Fibroblast of skin of right quadriceps (primary cell): ENCODE results near the gene CD80.
A peak's percentile ranks its signal among the peaks of the same experiment; 100 is the strongest.

Experiments
- DNase-seq: peaks from one replicate; pipeline ENCODE4 v3.0.0-alpha.2; 2013

The CD80 gene

GRCh38 chr3:119542168-119542767, 17.1 kb downstream of the CD80 start:
- DNase-seq = no peak

DNA sequence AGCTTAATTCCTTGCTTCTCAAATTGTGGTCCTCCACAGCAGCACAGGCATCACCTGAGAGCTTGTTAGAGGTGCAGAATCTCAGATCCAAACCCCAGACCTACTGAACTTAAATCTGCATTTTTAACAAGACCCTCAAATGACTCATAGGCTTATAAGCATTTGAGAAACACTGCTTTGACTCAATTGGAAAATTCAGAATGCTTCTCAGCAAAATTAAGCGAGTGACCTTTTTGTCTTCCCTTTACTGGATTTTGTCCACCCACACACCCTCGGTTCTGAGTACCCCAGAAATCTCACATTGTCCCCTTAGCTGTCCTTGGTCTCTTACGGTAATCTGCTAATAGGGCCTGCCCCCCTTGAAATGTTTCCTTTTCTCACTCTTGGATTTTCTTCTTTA, 17.9 kb downstream of the CD80 start:
- DNase-seq = no peak

GRCh38 chr3:119538772-119539171, 20.6 kb downstream of the CD80 start:
- no peak for DNase-seq

DNA sequence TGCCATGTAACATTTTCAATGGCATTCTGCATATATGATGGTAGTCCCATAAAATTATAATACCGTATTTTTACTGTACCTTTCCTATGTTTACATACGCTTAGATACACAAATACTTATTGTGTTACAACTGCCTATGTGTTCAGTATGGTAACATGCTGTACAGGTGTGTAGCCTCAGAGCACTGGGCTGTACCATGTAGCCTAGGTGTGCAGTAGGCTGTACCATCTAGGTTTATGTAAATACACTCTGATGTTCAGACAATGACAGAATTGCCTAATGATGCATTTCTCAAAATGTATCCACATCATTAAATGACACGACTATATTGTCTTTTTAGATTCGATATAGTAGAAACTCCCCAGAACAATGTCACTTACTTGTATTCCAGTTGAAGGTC, 22.7 kb downstream of the CD80 start:
- no peak for DNase-seq

- DNase-seq = no peak
These were observed 25.1 kb downstream of the CD80 start for GRCh38 chr3:119534296-119534695.

GRCh38 chr3:119531151-119531550, 28.3 kb downstream of the CD80 start:
- DNase-seq = no peak

DNA sequence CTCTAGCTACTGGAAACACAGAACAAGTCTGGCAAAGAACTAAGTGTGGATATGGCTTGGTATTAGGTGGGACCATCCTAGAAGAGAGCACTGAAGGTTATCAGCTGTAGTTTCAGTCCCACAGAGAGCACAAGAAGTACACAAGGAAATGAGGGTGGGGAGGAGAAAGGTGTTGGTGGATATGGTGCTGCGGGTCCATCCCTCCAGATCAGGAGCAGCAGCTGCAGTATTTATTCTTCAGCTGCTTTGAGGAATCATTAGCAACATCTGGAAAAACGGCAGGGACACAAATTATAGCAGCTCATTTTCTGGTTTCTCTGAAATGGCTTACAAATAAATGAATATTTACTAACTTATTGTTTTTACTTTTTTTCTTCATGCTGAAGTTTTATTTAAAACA, 29.0 kb downstream of the CD80 start:
- DNase-seq = no peak

GRCh38 chr3:119529883-119530282, 29.5 kb downstream of the CD80 start:
- DNase-seq = peak; percentile 69

GRCh38 chr3:119527714-119528113, 31.7 kb downstream of the CD80 start:
- DNase-seq = no peak

DNA sequence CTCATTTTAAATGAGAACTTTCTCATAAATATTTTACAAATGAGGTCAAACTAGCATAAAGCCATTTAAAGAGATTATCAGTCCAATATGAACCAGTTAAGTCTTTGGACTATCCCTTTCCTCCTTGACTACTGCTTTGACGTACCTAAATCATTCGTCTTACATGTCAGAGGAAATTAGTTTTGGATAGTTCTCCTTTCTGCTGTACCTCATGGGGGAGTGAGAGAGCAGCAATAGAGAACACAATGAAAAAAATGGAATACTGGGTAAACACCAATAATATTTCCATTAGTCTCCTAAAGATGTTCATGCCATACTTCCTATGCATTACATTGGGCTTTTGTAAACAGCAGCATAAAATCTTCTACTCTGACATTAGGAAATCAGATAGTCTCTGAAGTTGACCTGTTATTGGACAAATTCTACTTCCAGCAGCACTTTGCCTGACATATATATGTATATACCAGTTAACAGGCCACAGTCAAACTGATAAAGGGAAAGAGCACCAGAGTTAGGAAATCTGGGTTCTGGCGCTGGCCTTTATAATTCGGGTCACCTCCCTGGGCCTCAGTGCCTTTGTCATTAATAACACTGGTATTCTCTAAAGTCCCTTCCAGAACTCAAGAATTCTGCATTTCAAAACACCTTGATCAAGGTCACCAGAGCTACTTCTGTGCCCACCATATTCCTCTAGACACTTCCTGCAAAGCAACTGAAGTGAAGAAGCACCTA, 34.3 kb downstream of the CD80 start:
- peak; percentile 13 for DNase-seq

GRCh38 chr3:119518026-119518425, 41.4 kb downstream of the CD80 start:
- no peak for DNase-seq

GRCh38 chr3:119517112-119517511, 42.3 kb downstream of the CD80 start:
- DNase-seq = no peak

- DNase-seq = no peak
These were observed 44.8 kb downstream of the CD80 start for GRCh38 chr3:119514637-119515036.

DNA sequence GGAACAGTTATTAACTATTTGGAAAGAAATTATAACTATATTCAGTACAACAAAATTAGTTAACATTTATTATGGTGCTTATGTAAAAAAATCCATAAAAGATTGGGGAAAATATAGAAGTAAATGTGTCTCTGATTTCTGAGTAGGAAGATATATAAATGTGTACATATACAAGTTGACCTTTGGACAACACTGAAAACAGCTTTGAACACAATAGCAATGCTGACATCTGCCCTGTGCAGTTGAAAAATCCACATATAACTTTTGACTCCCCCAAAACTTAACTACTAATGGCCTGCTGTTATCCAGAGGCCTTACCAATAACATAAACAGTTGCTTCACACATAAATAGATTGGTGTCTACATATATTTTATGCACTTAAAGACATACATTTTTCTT, 48.7 kb downstream of the CD80 start:
- no peak for DNase-seq

GRCh38 chr3:119508172-119508845, 51.1 kb downstream of the CD80 start:
- no peak for DNase-seq

GRCh38 chr3:119507404-119507803, 52.0 kb downstream of the CD80 start:
- no peak for DNase-seq

DNA sequence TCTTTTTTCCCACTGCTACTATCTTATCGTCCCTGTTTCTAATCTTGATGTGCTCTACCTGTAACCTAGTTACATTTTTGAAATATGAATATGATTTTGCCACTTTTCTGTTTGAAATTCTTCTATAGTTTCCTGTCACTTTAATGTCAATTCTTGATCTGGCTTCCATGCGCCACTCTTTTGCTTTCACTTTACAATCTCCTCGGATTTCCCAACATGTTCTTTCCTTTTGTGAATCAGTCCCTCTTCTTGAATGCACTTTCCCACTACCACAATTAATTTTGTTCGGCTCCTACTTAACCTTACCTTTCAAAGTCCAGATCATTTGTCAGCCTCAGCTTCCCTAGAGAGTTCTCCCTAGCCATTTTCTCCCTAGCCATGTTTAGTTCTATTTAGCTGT, 52.8 kb downstream of the CD80 start:
- DNase-seq = no peak

DNA sequence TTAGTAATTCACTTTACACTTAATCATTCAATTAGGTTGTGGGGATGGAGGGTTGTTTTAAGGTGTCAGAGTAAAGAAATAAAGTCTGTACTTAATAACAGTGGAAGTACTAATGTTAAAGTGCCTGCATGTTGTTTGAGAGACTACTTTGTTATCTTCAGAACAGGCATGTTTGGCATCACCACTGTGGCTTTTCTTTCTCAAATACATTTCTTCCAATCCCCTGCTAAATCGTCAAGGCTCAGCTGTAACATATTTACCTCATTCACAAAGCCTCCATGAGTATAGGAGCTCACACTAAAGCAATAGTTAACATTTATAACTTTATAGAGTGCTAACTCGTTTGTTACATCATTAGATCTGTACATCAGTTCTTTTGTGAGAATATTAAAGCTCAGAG, 58.5 kb downstream of the CD80 start:
- no peak for DNase-seq

DNA sequence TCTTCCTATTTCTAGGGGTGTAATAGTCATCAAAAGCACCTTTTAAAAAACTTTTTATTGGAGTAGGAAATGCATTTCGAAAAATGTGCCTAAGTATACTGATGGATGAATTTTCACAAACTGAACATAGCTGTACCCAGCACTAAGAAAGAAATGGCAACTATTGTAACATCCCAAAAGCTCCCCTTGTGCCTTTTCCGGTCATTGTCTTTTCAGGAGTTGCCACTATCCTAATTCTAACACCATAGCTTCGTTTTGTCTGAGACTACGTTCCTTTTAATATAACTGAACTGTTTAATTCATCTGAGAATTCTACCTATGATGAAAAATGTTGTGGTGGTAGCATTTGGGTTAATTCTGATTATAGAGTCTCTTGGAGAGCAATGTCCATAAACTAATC, 59.1 kb downstream of the CD80 start:
- no peak for DNase-seq

DNA sequence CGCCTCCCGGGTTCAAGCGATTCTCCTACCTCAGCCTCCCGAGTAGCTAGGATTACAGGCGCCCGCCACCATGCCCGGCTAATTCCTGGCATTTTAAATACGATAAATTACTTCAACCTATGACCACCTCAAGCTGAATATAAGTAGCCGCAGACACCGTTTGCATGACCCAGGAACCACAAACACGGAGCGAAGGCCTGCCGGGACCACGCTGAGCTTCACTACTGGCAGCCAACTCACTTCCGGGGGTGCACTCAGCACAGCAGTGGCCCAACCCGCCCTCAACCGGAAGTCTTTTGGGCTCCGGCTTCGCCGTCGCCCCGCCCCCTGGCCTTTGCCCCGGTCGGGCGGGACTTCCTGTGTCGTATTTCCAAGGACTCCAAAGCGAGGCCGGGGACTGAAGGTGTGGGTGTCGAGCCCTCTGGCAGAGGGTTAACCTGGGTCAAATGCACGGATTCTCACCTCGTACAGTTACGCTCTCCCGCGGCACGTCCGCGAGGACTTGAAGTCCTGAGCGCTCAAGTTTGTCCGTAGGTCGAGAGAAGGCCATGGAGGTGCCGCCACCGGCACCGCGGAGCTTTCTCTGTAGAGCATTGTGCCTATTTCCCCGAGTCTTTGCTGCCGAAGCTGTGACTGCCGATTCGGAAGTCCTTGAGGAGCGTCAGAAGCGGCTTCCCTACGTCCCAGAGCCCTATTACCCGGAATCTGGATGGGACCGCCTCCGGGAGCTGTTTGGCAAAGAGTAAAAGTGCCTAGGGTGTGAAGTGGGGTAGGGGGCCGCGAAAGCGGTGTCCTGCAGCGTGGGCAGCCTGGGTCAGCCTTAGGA, 61.0 kb downstream of the CD80 start, which contains the start of gene TIMMDC1:
Gene TIMMDC1 (plus strand): TSS at position 362 of the 826 bp plus-strand sequence. CDS start 187 bp downstream, at position 549.
- peak; percentile 96 for DNase-seq

DNA sequence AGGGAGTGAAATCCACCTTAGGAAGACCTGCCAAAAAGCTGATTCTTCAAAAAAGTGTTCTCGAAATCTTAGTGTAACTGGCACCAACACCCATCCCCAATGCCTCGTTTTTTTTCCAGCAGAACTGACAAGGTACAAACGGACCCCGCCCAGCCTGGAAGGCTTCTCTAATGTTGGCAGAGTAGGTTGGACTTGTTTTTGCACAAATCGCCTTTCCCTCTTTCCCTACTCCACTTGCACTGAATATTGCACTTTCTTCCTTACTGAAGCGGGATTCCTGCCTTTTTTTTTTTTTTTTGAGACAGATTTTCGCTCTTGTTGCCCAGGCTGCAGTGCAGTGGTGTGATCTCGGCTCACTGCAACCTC, 61.6 kb downstream of the CD80 start:
- DNase-seq = peak; percentile 19

- DNase-seq = no peak
These were observed 64.8 kb downstream of the CD80 start for GRCh38 chr3:119494597-119494996.

DNA sequence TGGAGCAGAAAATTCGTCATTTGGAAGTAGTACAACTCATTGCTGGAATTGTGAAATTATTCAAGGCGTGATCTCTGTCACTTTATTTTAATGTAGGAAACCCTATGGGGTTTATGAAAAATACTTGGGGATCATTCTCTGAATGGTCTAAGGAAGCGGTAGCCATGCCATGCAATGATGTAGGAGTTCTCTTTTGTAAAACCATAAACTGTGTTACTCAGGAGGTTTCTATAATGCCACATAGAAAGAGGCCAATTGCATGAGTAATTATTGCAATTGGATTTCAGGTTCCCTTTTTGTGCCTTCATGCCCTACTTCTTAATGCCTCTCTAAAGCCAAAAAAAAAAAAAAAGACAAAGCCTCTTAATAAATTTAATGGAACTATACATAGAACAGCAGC, 66.6 kb downstream of the CD80 start:
- DNase-seq = no peak
